ENCODE results near the gene SBSN.

Gene SBSN

GRCh38 chr19:35556025-35556590 lies 28.0 kb upstream of the SBSN start:
- Histone ChIP-seq H3K36me3 (no peaks in the 10 kb centered on the region), H3K27ac (peak overlapping the region; percentile 35; the same call in 1 of the 2 replicates), H3K27me3 (ENCODE audit: insufficient read depth, low read depth, severe bottlenecking) (no peaks in the 10 kb centered on the region), H3K9me3 (ENCODE audit: severe bottlenecking) (peaks cover 3% of the 10 kb centered on the region), H3K4me3 (ENCODE audit: low read depth, low read length) (no peak overlapping the region)
- DNase-seq = no peak
- TF ChIP-seq, protein P1, sequence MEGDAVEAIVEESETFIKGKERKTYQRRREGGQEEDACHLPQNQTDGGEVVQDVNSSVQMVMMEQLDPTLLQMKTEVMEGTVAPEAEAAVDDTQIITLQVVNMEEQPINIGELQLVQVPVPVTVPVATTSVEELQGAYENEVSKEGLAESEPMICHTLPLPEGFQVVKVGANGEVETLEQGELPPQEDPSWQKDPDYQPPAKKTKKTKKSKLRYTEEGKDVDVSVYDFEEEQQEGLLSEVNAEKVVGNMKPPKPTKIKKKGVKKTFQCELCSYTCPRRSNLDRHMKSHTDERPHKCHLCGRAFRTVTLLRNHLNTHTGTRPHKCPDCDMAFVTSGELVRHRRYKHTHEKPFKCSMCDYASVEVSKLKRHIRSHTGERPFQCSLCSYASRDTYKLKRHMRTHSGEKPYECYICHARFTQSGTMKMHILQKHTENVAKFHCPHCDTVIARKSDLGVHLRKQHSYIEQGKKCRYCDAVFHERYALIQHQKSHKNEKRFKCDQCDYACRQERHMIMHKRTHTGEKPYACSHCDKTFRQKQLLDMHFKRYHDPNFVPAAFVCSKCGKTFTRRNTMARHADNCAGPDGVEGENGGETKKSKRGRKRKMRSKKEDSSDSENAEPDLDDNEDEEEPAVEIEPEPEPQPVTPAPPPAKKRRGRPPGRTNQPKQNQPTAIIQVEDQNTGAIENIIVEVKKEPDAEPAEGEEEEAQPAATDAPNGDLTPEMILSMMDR (IDR thresholded peaks at IDR 0.05; ENCODE audit: low read depth, low read length) = no peak

DNA sequence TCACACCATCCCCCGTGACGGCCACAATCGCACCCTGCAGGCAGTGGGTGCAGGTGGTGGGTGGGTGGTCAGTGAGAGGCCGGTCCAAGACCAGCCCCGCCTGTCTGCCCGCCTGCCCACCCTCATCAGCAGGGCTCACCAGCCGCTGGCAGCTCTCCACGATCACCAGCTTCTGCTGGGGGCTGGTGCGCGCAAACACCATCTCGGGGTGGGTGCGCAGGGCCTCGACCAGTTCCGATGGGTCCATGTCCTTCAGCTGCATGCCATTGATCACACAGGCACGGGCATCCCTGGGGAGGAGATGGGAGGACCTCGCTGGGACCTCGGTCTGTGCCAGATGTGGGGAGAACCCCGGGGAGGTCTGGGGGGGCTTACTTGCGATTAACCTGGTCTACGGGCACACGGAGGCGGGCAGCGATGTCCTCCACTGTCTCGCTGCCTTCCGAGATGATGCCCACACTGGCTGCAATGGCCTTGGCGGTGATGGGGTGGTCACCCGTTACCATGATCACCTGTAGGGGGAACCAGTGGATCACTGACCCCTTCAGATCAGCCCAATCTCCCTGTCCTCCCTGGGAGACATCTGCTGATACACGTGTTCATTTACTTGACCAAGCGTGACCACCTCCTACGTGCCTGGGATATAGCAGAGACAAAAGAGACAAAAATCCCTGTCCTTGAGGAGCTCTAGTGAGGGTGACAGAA lies 27.3 kb upstream of the SBSN start:
- H3K4me3 ChIP-seq (ENCODE audit: low read depth, low read length) = no peak overlapping the region
- H3K27me3 ChIP-seq (ENCODE audit: insufficient read depth, low read depth, severe bottlenecking) = no peaks in the 10 kb centered on the region
- peak overlapping the region; percentile 35; the same call in 1 of the 2 replicates for H3K27ac ChIP-seq
- H3K36me3 ChIP-seq = no peaks in the 10 kb centered on the region
- DNase-seq = peak; percentile 75
- TF ChIP-seq, protein P1 (IDR thresholded peaks at IDR 0.05; ENCODE audit: low read depth, low read length) = peak; percentile 73
- peaks cover 3% of the 10 kb centered on the region for H3K9me3 ChIP-seq (ENCODE audit: severe bottlenecking)

GRCh38 chr19:35554076-35554475 lies 26.0 kb upstream of the SBSN start:
- TF ChIP-seq, protein P1 (IDR thresholded peaks at IDR 0.05; ENCODE audit: low read depth, low read length) = no peak
- H3K27me3 ChIP-seq (ENCODE audit: insufficient read depth, low read depth, severe bottlenecking) = no peaks in the 10 kb centered on the region
- no peak overlapping the region for H3K27ac ChIP-seq
- H3K36me3 ChIP-seq = no peaks in the 10 kb centered on the region
- H3K9me3 ChIP-seq (ENCODE audit: severe bottlenecking) = peaks cover 3% of the 10 kb centered on the region
- H3K4me3 ChIP-seq (ENCODE audit: low read depth, low read length) = no peak overlapping the region
- no peak for DNase-seq

- TF ChIP-seq, protein P1 (IDR thresholded peaks at IDR 0.05; ENCODE audit: low read depth, low read length) = no peak
- H3K36me3 ChIP-seq = no peaks in the 10 kb centered on the region
- no peak overlapping the region for H3K4me3 ChIP-seq (ENCODE audit: low read depth, low read length)
- DNase-seq = no peak
- no peak overlapping the region for H3K27ac ChIP-seq
- H3K27me3 ChIP-seq (ENCODE audit: insufficient read depth, low read depth, severe bottlenecking) = no peaks in the 10 kb centered on the region
- H3K9me3 ChIP-seq (ENCODE audit: severe bottlenecking) = peaks cover 3% of the 10 kb centered on the region
Observed at GRCh38 chr19:35553385-35554000, 25.4 kb upstream of the SBSN start.

DNA sequence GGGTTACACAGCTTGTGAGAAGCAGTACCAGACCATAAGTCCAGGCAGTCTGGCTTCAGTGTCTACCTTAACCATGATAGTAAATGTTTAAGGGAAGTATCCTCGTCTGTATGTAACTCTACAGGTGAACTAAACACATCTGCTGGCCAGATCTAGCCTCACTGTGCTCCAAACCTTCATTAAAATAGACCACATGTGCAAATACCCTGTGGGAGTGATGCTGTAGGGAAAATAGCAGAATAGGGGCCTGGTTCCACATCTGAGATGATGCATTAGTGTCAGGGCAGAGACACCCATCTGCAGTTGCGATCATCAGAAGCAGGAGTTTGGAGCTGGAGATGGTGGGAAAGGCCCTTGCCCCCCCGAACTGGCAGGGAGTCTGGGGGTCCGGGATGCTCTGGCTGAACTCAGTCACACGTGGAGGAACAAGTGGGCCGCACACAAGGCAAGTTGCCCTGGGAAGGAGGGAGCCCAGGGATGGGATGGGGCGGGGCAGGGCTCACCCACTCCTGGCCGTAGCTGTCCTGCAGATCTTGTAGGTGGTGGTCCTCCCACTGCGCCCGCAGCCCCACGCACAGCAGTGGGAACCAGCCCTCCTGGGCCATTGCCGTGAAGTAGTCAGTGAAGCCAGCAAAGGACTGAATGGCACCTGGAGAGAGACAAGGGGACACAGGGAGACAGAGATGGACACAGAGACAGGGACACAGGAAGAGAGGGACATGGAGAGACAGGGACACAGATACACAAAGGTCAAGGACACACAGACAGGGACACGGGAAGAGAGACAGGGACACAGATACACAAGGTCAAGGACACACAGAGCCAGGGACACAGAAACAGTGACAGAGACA lies 24.6 kb upstream of the SBSN start:
- peaks cover 3% of the 10 kb centered on the region for H3K9me3 ChIP-seq (ENCODE audit: severe bottlenecking)
- H3K4me3 ChIP-seq (ENCODE audit: low read depth, low read length) = no peak overlapping the region
- no peak overlapping the region for H3K27ac ChIP-seq
- TF ChIP-seq, protein P1 (IDR thresholded peaks at IDR 0.05; ENCODE audit: low read depth, low read length) = no peak
- DNase-seq = no peak
- H3K36me3 ChIP-seq = no peaks in the 10 kb centered on the region
- H3K27me3 ChIP-seq (ENCODE audit: insufficient read depth, low read depth, severe bottlenecking) = no peaks in the 10 kb centered on the region
